CD8-positive, alpha-beta memory T cell (primary cell): Measurements from ENCODE around the gene TENT4A. TPM values are rescaled to one million over a fixed set of nuclear protein-coding genes. Genes with fewer than 3 reads are reported as not detected.
A peak's percentile ranks its signal among the peaks of the same experiment; 100 is the strongest.
"Not testable (repeated sequence)": the region's sequence is repeated elsewhere in the genome, so short reads cannot be mapped to it uniquely, and the experiment has no call there.

Experiments used
- CTCF ChIA-PET: fragments of 350-600 bp; sonication (Branson Sonifier 250); formaldehyde crosslinking; loops from one replicate; lab custom pipeline; 2021; ENCODE audit warnings: antibody characterized with exemption; lab: Charles Lee
- POLR2A ChIA-PET: fragments of 350-600 bp; sonication (Branson Sonifier 250); formaldehyde crosslinking; loops from one replicate; lab custom pipeline; 2021; ENCODE audit warnings: antibody characterized with exemption; lab: Charles Lee
- DNase-seq, 5 donors: peaks; one replicate each; pipeline versions ENCODE4 v3.0.0 to v3.0.0-alpha.2; 2020 to 2022; ENCODE audit warnings: mixed read lengths in 1 of 5
- H3K27ac ChIP-seq: one replicate; pipeline ENCODE4 v1.7.0; 2013; ENCODE audit warnings: low read depth, mild to moderate bottlenecking, low read length, moderate library complexity
- H3K27me3 ChIP-seq: 2 replicates; pipeline ENCODE4 v1.7.0; 2013; ENCODE audit warnings: low read length, mild to moderate bottlenecking; ENCODE audit not compliant: insufficient read depth, poor library complexity, severe bottlenecking
- H3K36me3 ChIP-seq: 2 replicates; pipeline ENCODE4 v1.7.0; 2013; ENCODE audit warnings: mild to moderate bottlenecking, low read length, moderate library complexity; ENCODE audit not compliant: insufficient read depth
- H3K4me1 ChIP-seq: 2 replicates; pipeline ENCODE4 v1.7.0; 2013; ENCODE audit warnings: mild to moderate bottlenecking, low read length, moderate library complexity; ENCODE audit not compliant: insufficient read depth
- H3K4me3 ChIP-seq: 2 replicates; pipeline ENCODE4 v1.7.0; 2013; ENCODE audit warnings: mild to moderate bottlenecking, low read length
- H3K9me3 ChIP-seq: 2 replicates; pipeline ENCODE4 v1.7.0; 2013; ENCODE audit warnings: mild to moderate bottlenecking, low read length
- H3K27ac Mint-ChIP-seq, 8 donors: one replicate each; pipeline ENCODE4 v1.8.0; 2020 to 2021; ENCODE audit warnings: mixed read lengths in 8 of 8, mild to moderate bottlenecking in 6 of 8, inconsistent platforms in 3 of 8, moderate library complexity in 3 of 8
- H3K27me3 Mint-ChIP-seq, 2 donors: one replicate each; pipeline ENCODE4 v1.8.0; 2020 to 2021; ENCODE audit warnings: mixed read lengths in 2 of 2, mild to moderate bottlenecking in 1 of 2, moderate library complexity in 1 of 2
- H3K36me3 Mint-ChIP-seq, 3 donors: one replicate each; pipeline ENCODE4 v1.8.0; 2020 to 2021; ENCODE audit warnings: mixed read lengths in 3 of 3, inconsistent platforms in 1 of 3, mild to moderate bottlenecking in 1 of 3
- H3K4me1 Mint-ChIP-seq, 3 donors: one replicate each; pipeline ENCODE4 v1.8.0; 2020 to 2021; ENCODE audit warnings: mixed read lengths in 3 of 3, inconsistent platforms in 1 of 3, mild to moderate bottlenecking in 1 of 3
- H3K4me3 Mint-ChIP-seq, 7 donors: one replicate each; pipeline ENCODE4 v1.8.0; 2020 to 2021; ENCODE audit warnings: mixed read lengths in 7 of 7, mild to moderate bottlenecking in 6 of 7, moderate library complexity in 4 of 7, inconsistent platforms in 2 of 7
- H3K9me3 Mint-ChIP-seq, 5 donors: one replicate each; pipeline ENCODE4 v1.8.0; 2020 to 2022; ENCODE audit warnings: mixed read lengths in 5 of 5, mild to moderate bottlenecking in 3 of 5, moderate library complexity in 2 of 5, inconsistent platforms in 1 of 5
- polyA plus RNA-seq: library from polyadenylated mRNA; unstranded; fragments of 300-500 nt; fragmentation: Illumina TruSeq; gene quantifications from one replicate; pipeline ENCODE4 v1.2.3, GENCODE V29; 2021
- total RNA-seq, 2 experiments: library from RNA; stranded (reverse); gene quantifications; one replicate each; pipeline ENCODE4 v1.2.3, GENCODE V29; 2021

Gene TENT4A
- total RNA-seq = 10 to 100 TPM; 25.6 to 28.4 TPM
- polyA plus RNA-seq = 1.1 TPM

GRCh38 chr5:6713274-6714225 lies at the start of gene TENT4A:
Gene TENT4A (plus strand): TSS chr5:6713432. CDS start chr5:6713984, 552 bp downstream.
- H3K4me1 ChIP-seq = peaks cover 39% of the 10 kb centered on the region

DNA sequence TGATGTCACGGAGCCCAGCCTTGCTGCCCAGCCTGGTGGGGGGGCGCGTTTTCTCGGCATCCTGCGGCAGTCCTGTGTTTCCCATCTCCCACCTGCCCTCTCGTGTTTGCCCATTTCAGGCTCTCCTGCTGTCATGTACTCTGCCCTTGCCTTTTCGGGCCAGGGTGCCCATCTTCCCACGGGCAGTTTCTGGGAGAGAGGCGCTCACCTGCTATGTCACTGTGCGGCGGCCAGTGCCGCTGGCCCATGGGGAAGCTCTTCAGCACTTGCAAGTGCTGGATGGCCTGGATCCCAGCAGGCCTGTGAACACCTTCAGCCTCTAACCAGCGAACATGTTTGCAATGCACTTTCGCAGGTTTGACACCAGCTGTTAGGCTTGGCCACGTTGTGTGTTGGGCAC lies 46.5 kb upstream of the TENT4A start:
- Histone ChIP-seq H3K4me3 (no peak overlapping the region), H3K4me1 (no peaks in the 10 kb centered on the region), H3K36me3 (no peaks in the 10 kb centered on the region), H3K9me3 (no peaks in the 10 kb centered on the region), H3K27me3 (no peaks in the 10 kb centered on the region), H3K27ac (no peak overlapping the region)
- ChIA-PET POLR2A (no interaction called here), CTCF (no interaction called here)
- no peak overlapping the region for H3K4me3 Mint-ChIP-seq
- H3K9me3 Mint-ChIP-seq = peaks cover 0 to 2% (median 0%) of the 10 kb centered on the region in 5 donors
- H3K27me3 Mint-ChIP-seq = no peaks in the 10 kb centered on the region
- H3K36me3 Mint-ChIP-seq = peaks cover 17 to 26% (median 21%) of the 10 kb centered on the region in 3 donors
- DNase-seq = no peak
- peak overlapping the region in 1 of 8 donors; percentile 90 for H3K27ac Mint-ChIP-seq
- no peaks in the 10 kb centered on the region for H3K4me1 Mint-ChIP-seq

More at GRCh38 chr5:6713274-6714225, at the start of gene TENT4A:
- no peaks in the 10 kb centered on the region for H3K27me3 ChIP-seq
- Mint-ChIP-seq H3K27ac (peak within 1 kb of the TSS; percentile 91 to 98 (median 94)), H3K36me3 (peaks cover 0 to 18% (median 0%) of the 10 kb centered on the region in 3 donors), H3K4me3 (peak within 1 kb of the TSS; percentile 88 to 98 (median 91)), H3K9me3 (no peaks in the 10 kb centered on the region), H3K27me3 (no peaks in the 10 kb centered on the region), H3K4me1 (peaks cover 44 to 50% (median 50%) of the 10 kb centered on the region in 3 donors)
- H3K4me3 ChIP-seq = peak within 1 kb of the TSS; percentile 84
- ChIA-PET CTCF (interaction anchor here (1.0 to 1.9 kb wide), 2 partner anchors 81 to 1291 kb away, joined by 3 to 7 read pairs; partner anchors contain the start of genes ICE1, NSUN2 and SRD5A1), POLR2A (interaction anchor here (2.8 kb wide), 1 partner anchor 81 kb away, joined by 20 read pairs; the partner anchor contains the start of genes NSUN2 and SRD5A1)
- peak in 3 of 5 donors; percentile 26 to 55 (median 28) for DNase-seq
- H3K27ac ChIP-seq = peak within 1 kb of the TSS; percentile 85
- H3K36me3 ChIP-seq = no peaks in the 10 kb centered on the region
- H3K9me3 ChIP-seq = no peaks in the 10 kb centered on the region

DNA sequence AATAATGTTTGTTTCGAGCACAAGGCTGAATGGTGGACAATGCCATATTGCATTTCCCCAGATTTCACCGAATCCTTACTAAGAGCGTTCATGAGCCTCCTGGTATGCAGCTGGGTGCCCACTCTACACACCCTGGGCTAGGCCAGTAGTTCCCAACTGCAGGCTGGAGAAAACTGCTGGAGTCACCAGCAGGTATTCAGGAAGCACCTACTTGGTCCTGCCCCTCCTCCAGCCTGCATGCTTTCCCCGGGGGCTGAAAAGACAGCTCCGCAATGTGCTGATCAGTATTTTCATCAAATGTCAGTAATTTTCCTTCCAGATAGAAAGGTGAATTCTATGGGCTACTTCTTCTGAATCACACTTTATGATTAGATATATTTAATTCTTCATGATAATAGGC lies 45.6 kb upstream of the TENT4A start:
- H3K4me1 ChIP-seq = no peaks in the 10 kb centered on the region
- H3K36me3 ChIP-seq = no peaks in the 10 kb centered on the region
- no peaks in the 10 kb centered on the region for H3K9me3 ChIP-seq
- H3K27me3 ChIP-seq = no peaks in the 10 kb centered on the region
- no peak overlapping the region for H3K27ac ChIP-seq
- Mint-ChIP-seq H3K27me3 (no peaks in the 10 kb centered on the region), H3K4me3 (no peak overlapping the region), H3K27ac (no peak overlapping the region), H3K4me1 (no peaks in the 10 kb centered on the region), H3K36me3 (peaks cover 17 to 24% (median 18%) of the 10 kb centered on the region in 3 donors), H3K9me3 (peaks cover 0 to 2% (median 0%) of the 10 kb centered on the region in 5 donors)
- CTCF ChIA-PET = no interaction called here
- no peak for DNase-seq
- POLR2A ChIA-PET = no interaction called here
- H3K4me3 ChIP-seq = no peak overlapping the region

DNA sequence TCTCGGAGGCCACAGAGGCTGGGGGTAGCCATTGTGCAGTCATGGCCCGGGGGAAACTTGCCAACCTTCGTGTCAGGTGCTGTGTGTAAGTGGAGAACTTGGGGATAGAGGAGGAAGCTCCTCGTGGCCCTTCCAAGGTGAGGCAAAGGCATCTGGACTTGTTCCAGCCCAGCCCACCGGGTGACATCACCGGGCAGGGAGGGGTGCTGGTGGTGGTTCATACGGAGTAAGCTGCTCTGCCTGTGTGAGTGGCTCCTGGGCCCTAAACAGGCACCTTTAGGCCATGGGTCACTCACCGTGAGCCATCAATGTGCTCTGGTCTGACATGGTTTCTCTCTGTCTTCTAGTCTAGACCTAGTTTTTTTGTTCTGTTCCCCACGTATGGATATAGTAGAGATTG lies 44.5 kb upstream of the TENT4A start:
- H3K4me1 ChIP-seq, H3K9me3 ChIP-seq, POLR2A ChIA-PET, H3K27ac ChIP-seq, H3K27me3 ChIP-seq, H3K27me3 Mint-ChIP-seq, H3K4me3 ChIP-seq, H3K4me3 Mint-ChIP-seq, DNase-seq, H3K27ac Mint-ChIP-seq, H3K9me3 Mint-ChIP-seq, H3K36me3 ChIP-seq, CTCF ChIA-PET, H3K4me1 Mint-ChIP-seq: not testable (repeated sequence)
- peaks cover 20 to 26% (median 22%) of the 10 kb centered on the region in 3 donors for H3K36me3 Mint-ChIP-seq

DNA sequence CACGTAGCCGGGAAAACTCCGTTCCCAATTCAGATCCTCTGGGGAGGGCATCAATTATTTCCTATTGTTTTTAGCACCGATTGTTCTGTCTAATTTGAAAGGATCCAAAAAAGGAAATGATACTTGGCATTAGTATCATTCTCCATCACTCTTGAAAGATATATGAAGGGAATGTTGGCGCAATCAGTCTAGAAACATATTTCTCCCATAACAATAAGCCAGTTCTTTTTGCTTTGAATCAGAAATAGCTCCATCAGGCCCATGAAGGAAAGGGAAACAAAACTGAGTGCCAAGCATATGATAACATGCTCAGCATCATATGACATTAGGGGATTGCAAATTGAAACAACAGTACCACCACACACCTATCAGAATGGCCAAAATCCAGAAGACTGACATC lies 40.2 kb upstream of the TENT4A start:
- Mint-ChIP-seq H3K27ac (no peak overlapping the region), H3K4me1 (no peaks in the 10 kb centered on the region), H3K4me3 (no peak overlapping the region), H3K27me3 (peaks cover 0 to 2% of the 10 kb centered on the region in 2 donors), H3K9me3 (peaks cover 0 to 5% (median 0%) of the 10 kb centered on the region in 5 donors), H3K36me3 (peaks cover 19 to 28% (median 20%) of the 10 kb centered on the region in 3 donors)
- no peak for DNase-seq
- no peaks in the 10 kb centered on the region for H3K27me3 ChIP-seq
- H3K9me3 ChIP-seq = no peaks in the 10 kb centered on the region
- no peak overlapping the region for H3K27ac ChIP-seq
- CTCF ChIA-PET = no interaction called here
- H3K4me1 ChIP-seq = no peaks in the 10 kb centered on the region
- H3K36me3 ChIP-seq = no peaks in the 10 kb centered on the region
- POLR2A ChIA-PET = no interaction called here
- H3K4me3 ChIP-seq = no peak overlapping the region

DNA sequence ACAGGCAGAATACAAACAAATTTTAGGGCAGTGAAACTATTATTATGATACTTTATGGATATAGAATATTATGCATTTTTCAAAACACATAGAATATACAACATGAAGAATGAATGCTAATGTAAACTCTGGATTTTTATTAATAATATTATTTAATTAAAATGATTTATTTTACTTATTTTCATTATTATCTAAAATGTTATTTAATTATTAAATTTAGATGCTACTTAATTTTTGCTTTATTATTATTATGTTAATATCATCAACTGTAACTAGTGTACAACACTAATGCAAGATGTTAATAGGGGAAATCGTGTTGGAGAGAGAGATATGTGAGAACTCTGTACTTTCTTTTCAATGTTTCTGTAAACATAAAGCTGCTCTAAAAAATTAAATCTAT lies 39.3 kb upstream of the TENT4A start:
- CTCF ChIA-PET = no interaction called here
- POLR2A ChIA-PET = no interaction called here
- peaks cover 17 to 28% (median 22%) of the 10 kb centered on the region in 3 donors for H3K36me3 Mint-ChIP-seq

GRCh38 chr5:6674421-6674820 lies 38.8 kb upstream of the TENT4A start:
- Histone ChIP-seq H3K9me3 (no peaks in the 10 kb centered on the region), H3K36me3 (no peaks in the 10 kb centered on the region), H3K27ac (no peak overlapping the region), H3K27me3 (no peaks in the 10 kb centered on the region), H3K4me1 (no peaks in the 10 kb centered on the region), H3K4me3 (no peak overlapping the region)
- H3K9me3 Mint-ChIP-seq = peaks cover 0 to 5% (median 0%) of the 10 kb centered on the region in 5 donors
- H3K27ac Mint-ChIP-seq = no peak overlapping the region
- POLR2A ChIA-PET = no interaction called here
- no peaks in the 10 kb centered on the region for H3K4me1 Mint-ChIP-seq
- peaks cover 0 to 2% of the 10 kb centered on the region in 2 donors for H3K27me3 Mint-ChIP-seq
- no peak overlapping the region for H3K4me3 Mint-ChIP-seq
- DNase-seq = no peak
- peaks cover 13 to 28% (median 20%) of the 10 kb centered on the region in 3 donors for H3K36me3 Mint-ChIP-seq
- CTCF ChIA-PET = no interaction called here

More for the DNA sequence above, 39.3 kb upstream of the TENT4A start:
- H3K27ac ChIP-seq = no peak overlapping the region
- no peaks in the 10 kb centered on the region for H3K27me3 ChIP-seq
- H3K4me3 Mint-ChIP-seq = no peak overlapping the region
- H3K27ac Mint-ChIP-seq = no peak overlapping the region
- H3K9me3 Mint-ChIP-seq = peaks cover 0 to 5% (median 0%) of the 10 kb centered on the region in 5 donors
- DNase-seq = no peak
- H3K9me3 ChIP-seq = no peaks in the 10 kb centered on the region
- H3K4me3 ChIP-seq = no peak overlapping the region
- no peaks in the 10 kb centered on the region for H3K4me1 ChIP-seq
- no peaks in the 10 kb centered on the region for H3K36me3 ChIP-seq
- no peaks in the 10 kb centered on the region for H3K4me1 Mint-ChIP-seq
- H3K27me3 Mint-ChIP-seq = peaks cover 0 to 2% of the 10 kb centered on the region in 2 donors

DNA sequence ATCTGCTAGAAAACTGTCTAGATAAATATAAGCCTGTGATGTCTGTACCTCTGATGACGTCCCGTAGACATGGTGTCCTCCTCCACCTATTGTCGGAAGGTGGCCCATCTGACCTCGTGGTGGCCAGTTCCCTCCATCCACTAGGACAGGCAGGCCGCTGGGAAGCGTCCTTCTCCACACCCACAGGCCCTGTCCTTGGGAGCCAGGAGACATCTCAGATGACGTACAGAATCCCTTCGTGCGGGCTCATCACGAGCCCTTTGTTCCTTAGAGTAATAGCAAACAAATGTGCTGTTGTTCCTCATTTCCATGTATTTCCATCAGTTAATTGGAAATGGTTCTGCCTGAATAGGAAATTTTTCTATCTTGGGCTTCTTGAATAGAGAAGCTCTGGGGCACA lies 38.3 kb upstream of the TENT4A start:
- POLR2A ChIA-PET = no interaction called here
- Mint-ChIP-seq H3K27me3 (peaks cover 0 to 5% of the 10 kb centered on the region in 2 donors), H3K4me3 (no peak overlapping the region), H3K4me1 (no peaks in the 10 kb centered on the region), H3K9me3 (peaks cover 0 to 5% (median 0%) of the 10 kb centered on the region in 5 donors), H3K36me3 (peaks cover 9 to 28% (median 17%) of the 10 kb centered on the region in 3 donors), H3K27ac (no peak overlapping the region)
- H3K27me3 ChIP-seq = no peaks in the 10 kb centered on the region
- no peaks in the 10 kb centered on the region for H3K9me3 ChIP-seq
- CTCF ChIA-PET = no interaction called here
- no peak overlapping the region for H3K4me3 ChIP-seq
- no peaks in the 10 kb centered on the region for H3K4me1 ChIP-seq
- no peak for DNase-seq
- no peak overlapping the region for H3K27ac ChIP-seq
- H3K36me3 ChIP-seq = no peaks in the 10 kb centered on the region
